NCI-H1930 (cell line): ENCODE results near the gene UAP1L1.
A peak's percentile ranks its signal among the peaks of the same experiment; 100 is the strongest.

Source experiments
- DNase-seq, 2 experiments: peaks; one replicate each; lab custom pipeline; 2025; lab: John Stamatoyannopoulos, UW

The UAP1L1 gene

GRCh38 chr9:137075275-137075775, 2.0 kb upstream of the UAP1L1 start:
- DNase-seq, result no peak

- no peak for DNase-seq
Observed at GRCh38 chr9:137076636-137077009, 694 bp upstream of the UAP1L1 start.

GRCh38 chr9:137077758-137078693, 709 bp downstream of the UAP1L1 start:
- DNase-seq, result no peak

GRCh38 chr9:137078701-137079400, 1.5 kb downstream of the UAP1L1 start:
- DNase-seq, result no peak

GRCh38 chr9:137079401-137079787, 2.1 kb downstream of the UAP1L1 start:
- no peak for DNase-seq

GRCh38 chr9:137080260-137081122, 3.2 kb downstream of the UAP1L1 start:
- DNase-seq, result no peak

GRCh38 chr9:137082222-137082924, 5.1 kb downstream of the UAP1L1 start:
- DNase-seq, result no peak

GRCh38 chr9:137082925-137083290, 5.6 kb downstream of the UAP1L1 start:
- DNase-seq, result no peak

- DNase-seq, result no peak
Observed at GRCh38 chr9:137083394-137084004, 6.2 kb downstream of the UAP1L1 start.

- DNase-seq, result no peak
Observed at GRCh38 chr9:137084526-137084925, 7.2 kb downstream of the UAP1L1 start.

- DNase-seq, result no peak
Observed at GRCh38 chr9:137085920-137086530, 8.7 kb downstream of the UAP1L1 start.

GRCh38 chr9:137086531-137087408, 9.5 kb downstream of the UAP1L1 start, which contains the start of gene MAN1B1:
Gene MAN1B1 (plus strand): TSS chr9:137086985. CDS start chr9:137087000, 15 bp downstream.
- DNase-seq, result peak; percentile 97 to 99

GRCh38 chr9:137087409-137087925, 10.2 kb downstream of the UAP1L1 start:
- no peak for DNase-seq

- no peak for DNase-seq
Observed at GRCh38 chr9:137088121-137088520, 10.8 kb downstream of the UAP1L1 start.

GRCh38 chr9:137089232-137089947, 12.1 kb downstream of the UAP1L1 start:
- no peak for DNase-seq

- DNase-seq, result no peak
Observed at GRCh38 chr9:137095664-137096517, 18.6 kb downstream of the UAP1L1 start.

- DNase-seq, result no peak
Observed at GRCh38 chr9:137096785-137097546, 19.6 kb downstream of the UAP1L1 start.
